Keratinocyte (primary cell): ENCODE results near the gene KRTAP22-1.

Experiments used
- CTCF ChIP-seq, 3 experiments: IDR thresholded peaks in 1 of 3; conservative IDR thresholded peaks in 1 of 3; optimal IDR thresholded peaks in 1 of 3; 2 replicates in 2 of 3; 3 replicates in 1 of 3; pipeline versions ENCODE3 to v1.5.1; 2011; ENCODE audit warnings: low read length in 3 of 3, mild to moderate bottlenecking in 3 of 3, moderate library complexity in 2 of 3, control low read depth in 1 of 3, inconsistent platforms in 1 of 3; ENCODE audit not compliant: insufficient read depth in 2 of 3; ENCODE audit errors: extremely low read depth in 1 of 3
- EZH2 ChIP-seq: IDR thresholded peaks from one replicate; pipeline ENCODE4 v1.6.1; 2012; ENCODE audit warnings: inconsistent platforms, mild to moderate bottlenecking, low read length, moderate library complexity

GRCh38 chr21:30563630-30564029 is 37.3 kb upstream of the KRTAP22-1 start:
- TF ChIP-seq EZH2: no peak
- no peak for TF ChIP-seq CTCF (optimal IDR thresholded peaks at IDR 0.05 in 1 of 3, IDR thresholded peaks at IDR 0.05 in 1 of 3, conservative IDR thresholded peaks at IDR 0.05 in 1 of 3; ENCODE audit: extremely low read depth in 1 of 3, insufficient read depth in 2 of 3, low read length in 3 of 3)
